CD14-positive monocyte (primary cell): ENCODE results near the gene NID2. TPM values are rescaled to one million over a fixed set of nuclear protein-coding genes. Genes with fewer than 3 reads are reported as not detected.

ENCODE experiments used
- DNase-seq, 3 donors: peaks; one replicate each; pipeline ENCODE4 v3.0.0-alpha.2; 2011 to 2022
- H2AFZ ChIP-seq: 2 replicates; pipeline ENCODE4 v1.6.0; 2012; ENCODE audit warnings: mild to moderate bottlenecking, low read depth, low read length, inconsistent platforms; ENCODE audit not compliant: insufficient read depth, poor library complexity, severe bottlenecking
- H3K27ac ChIP-seq, 2 donors: 1 replicate in 1 of 2; 2 replicates in 1 of 2; pipeline ENCODE4 v1.5.1; 2012 to 2013; ENCODE audit warnings: low read length in 2 of 2, control low read depth in 1 of 2, inconsistent platforms in 1 of 2, low read depth in 1 of 2, mild to moderate bottlenecking in 1 of 2
- H3K27me3 ChIP-seq, 2 donors: one replicate each; pipeline versions ENCODE4 v1.6.0 to v1.6.1; 2011 to 2013; ENCODE audit warnings: low read length in 2 of 2; ENCODE audit not compliant: control insufficient read depth in 2 of 2, insufficient read depth in 2 of 2
- H3K36me3 ChIP-seq, 2 donors: replicated peaks in 1 of 2; 1 replicate in 1 of 2; 2 replicates in 1 of 2; pipeline versions ENCODE4 v1.5.1 to v1.6.1; 2012 to 2013; ENCODE audit warnings: low read length in 2 of 2, control low read depth in 1 of 2, inconsistent platforms in 1 of 2, mild to moderate bottlenecking in 1 of 2; ENCODE audit not compliant: insufficient read depth in 2 of 2, control insufficient read depth in 1 of 2
- H3K4me1 ChIP-seq, 2 donors: 1 replicate in 1 of 2; 2 replicates in 1 of 2; pipeline versions ENCODE4 v1.5.1 to v1.6.1; 2012 to 2013; ENCODE audit warnings: low read length in 2 of 2, control low read depth in 1 of 2, inconsistent platforms in 1 of 2, mild to moderate bottlenecking in 1 of 2, moderate library complexity in 1 of 2; ENCODE audit not compliant: insufficient read depth in 2 of 2, control insufficient read depth in 1 of 2
- H3K4me2 ChIP-seq: replicated peaks from 2 replicates; pipeline ENCODE3; 2012; ENCODE audit warnings: low read length, moderate library complexity, mild to moderate bottlenecking; ENCODE audit not compliant: poor library complexity, severe bottlenecking; ENCODE audit errors: extremely low read depth
- H3K4me3 ChIP-seq, 3 experiments: fragments of 200-600 bp in 1 of 3; sonication (generic) in 1 of 3; replicated peaks in 1 of 3; 1 replicate in 2 of 3; 2 replicates in 1 of 3; pipeline ENCODE4 v1.5.1; 2011 to 2013; ENCODE audit warnings: low read length in 3 of 3, mild to moderate bottlenecking in 3 of 3, control low read depth in 2 of 3, low read depth in 2 of 3, inconsistent platforms in 1 of 3, moderate library complexity in 1 of 3
- H3K79me2 ChIP-seq: 2 replicates; pipeline ENCODE4 v1.6.0; 2012; ENCODE audit warnings: mild to moderate bottlenecking, control low read depth, inconsistent platforms, low read length, moderate library complexity; ENCODE audit not compliant: insufficient read depth
- H3K9ac ChIP-seq: 2 replicates; pipeline ENCODE4 v1.6.0; 2017; ENCODE audit warnings: low read length, mild to moderate bottlenecking; ENCODE audit not compliant: insufficient read depth, poor library complexity, severe bottlenecking
- H3K9me3 ChIP-seq, 2 donors: replicated peaks in 1 of 2; 1 replicate in 1 of 2; 2 replicates in 1 of 2; pipeline versions ENCODE4 v1.5.1 to v1.6.1; 2012 to 2013; ENCODE audit warnings: low read length in 2 of 2, control low read depth in 1 of 2; ENCODE audit not compliant: control insufficient read depth in 1 of 2, insufficient read depth in 1 of 2
- H4K20me1 ChIP-seq: 2 replicates; pipeline ENCODE4 v1.6.0; 2012; ENCODE audit warnings: mild to moderate bottlenecking, low read length, control low read depth, moderate library complexity; ENCODE audit not compliant: insufficient read depth
- H3K27ac Mint-ChIP-seq, 7 donors: one replicate each; pipeline ENCODE4 v1.8.0; 2020; ENCODE audit warnings: mild to moderate bottlenecking in 7 of 7, mixed read lengths in 7 of 7, moderate library complexity in 6 of 7, inconsistent platforms in 2 of 7
- H3K27me3 Mint-ChIP-seq, 3 donors: one replicate each; pipeline ENCODE4 v1.8.0; 2021 to 2022; ENCODE audit warnings: low read depth in 3 of 3, mild to moderate bottlenecking in 3 of 3, mixed read lengths in 3 of 3, moderate library complexity in 3 of 3, inconsistent platforms in 1 of 3
- H3K36me3 Mint-ChIP-seq, 2 donors: one replicate each; pipeline ENCODE4 v1.8.0; 2020; ENCODE audit warnings: mixed read lengths in 2 of 2, inconsistent platforms in 1 of 2, mild to moderate bottlenecking in 1 of 2
- H3K4me1 Mint-ChIP-seq: one replicate; pipeline ENCODE4 v1.8.0; 2020; ENCODE audit warnings: mild to moderate bottlenecking, mixed read lengths
- H3K4me3 Mint-ChIP-seq, 2 donors: one replicate each; pipeline ENCODE4 v1.8.0; 2020; ENCODE audit warnings: mild to moderate bottlenecking in 2 of 2, mixed read lengths in 2 of 2, moderate library complexity in 1 of 2
- H3K9me3 Mint-ChIP-seq, 7 donors: one replicate each; pipeline ENCODE4 v1.8.0; 2020 to 2022; ENCODE audit warnings: mixed read lengths in 7 of 7, mild to moderate bottlenecking in 6 of 7, moderate library complexity in 6 of 7, inconsistent platforms in 2 of 7
- WGBS: methylation state at CpG from one replicate; pipeline ENCODE4 v1.1.5; 2013; ENCODE audit warnings: missing lambda C conversion rate; ENCODE audit not compliant: insufficient coverage; 5-methylcytosine and 5-hydroxymethylcytosine counted together
- intact Hi-C, 2 donors: fragments of 100-400 bp; cut with micrococcal nuclease; formaldehyde crosslinking; loops; one replicate each; pipeline versions ENCODE4 v1.15.0 to v1.15.1; 2023
- polyA plus RNA-seq, 3 donors: library from polyadenylated mRNA; depleted of rRNA in 1 of 3; unstranded in 2 of 3; stranded (reverse) in 1 of 3; fragments of 300-500 nt in 2 of 3; fragments of >200 nt in 1 of 3; fragmentation: Illumina TruSeq in 2 of 3; gene quantifications; 1 replicate in 2 of 3; 2 replicates in 1 of 3; pipeline ENCODE4 v1.2.3, GENCODE V29; 2012 to 2021
- TF ChIP-seq, protein P1 (sequence below): fragments of 200-600 bp; IDR thresholded peaks from one replicate; pipeline ENCODE4 v1.8.0; 2022; ENCODE audit warnings: antibody characterized with exemption, mild to moderate bottlenecking

Gene NID2
- polyA plus RNA-seq, 3 donors = not detected

DNA sequence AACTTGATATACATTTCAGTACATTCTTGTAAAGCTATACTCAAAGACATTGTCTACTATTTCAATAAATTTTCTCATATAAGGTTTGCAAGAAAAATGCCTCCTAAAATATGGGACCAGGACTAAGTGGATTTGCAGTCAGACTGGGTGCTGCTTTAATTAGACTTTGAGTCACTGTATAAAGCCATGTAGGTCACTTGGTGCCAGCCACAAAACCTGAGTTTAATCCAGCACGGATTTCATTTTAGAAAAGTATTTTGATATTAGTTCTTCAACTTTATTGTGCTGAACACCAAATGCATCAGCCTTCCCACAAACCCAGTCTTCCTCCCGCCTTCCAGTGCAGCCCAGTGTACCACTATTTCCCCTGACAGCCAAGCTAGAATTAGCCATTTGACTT, 9.9 kb upstream of the NID2 start:
- Histone ChIP-seq H3K4me3 (no peak overlapping the region), H4K20me1 (no peaks in the 10 kb centered on the region), H3K9ac (no peak overlapping the region), H3K4me2 (no peak overlapping the region), H3K4me1 (no peaks in the 10 kb centered on the region), H3K36me3 (no peaks in the 10 kb centered on the region), H3K79me2 (no peaks in the 10 kb centered on the region), H2AFZ (no peak overlapping the region), H3K27ac (no peak overlapping the region), H3K27me3 (peaks cover 0 to 2% of the 10 kb centered on the region in 2 donors), H3K9me3 (no peaks in the 10 kb centered on the region)
- Mint-ChIP-seq H3K27me3 (peaks cover 0 to 8% (median 2%) of the 10 kb centered on the region in 3 donors), H3K4me1 (no peaks in the 10 kb centered on the region), H3K4me3 (peak overlapping the region in 1 of 2 donors; percentile 2), H3K27ac (no peak overlapping the region), H3K9me3 (peaks cover 0 to 6% (median 0%) of the 10 kb centered on the region in 7 donors), H3K36me3 (no peaks in the 10 kb centered on the region)
- no peak for DNase-seq
- WGBS = 83% methylated on average over 1 of the region's 2 CpGs
- TF ChIP-seq, protein P1, sequence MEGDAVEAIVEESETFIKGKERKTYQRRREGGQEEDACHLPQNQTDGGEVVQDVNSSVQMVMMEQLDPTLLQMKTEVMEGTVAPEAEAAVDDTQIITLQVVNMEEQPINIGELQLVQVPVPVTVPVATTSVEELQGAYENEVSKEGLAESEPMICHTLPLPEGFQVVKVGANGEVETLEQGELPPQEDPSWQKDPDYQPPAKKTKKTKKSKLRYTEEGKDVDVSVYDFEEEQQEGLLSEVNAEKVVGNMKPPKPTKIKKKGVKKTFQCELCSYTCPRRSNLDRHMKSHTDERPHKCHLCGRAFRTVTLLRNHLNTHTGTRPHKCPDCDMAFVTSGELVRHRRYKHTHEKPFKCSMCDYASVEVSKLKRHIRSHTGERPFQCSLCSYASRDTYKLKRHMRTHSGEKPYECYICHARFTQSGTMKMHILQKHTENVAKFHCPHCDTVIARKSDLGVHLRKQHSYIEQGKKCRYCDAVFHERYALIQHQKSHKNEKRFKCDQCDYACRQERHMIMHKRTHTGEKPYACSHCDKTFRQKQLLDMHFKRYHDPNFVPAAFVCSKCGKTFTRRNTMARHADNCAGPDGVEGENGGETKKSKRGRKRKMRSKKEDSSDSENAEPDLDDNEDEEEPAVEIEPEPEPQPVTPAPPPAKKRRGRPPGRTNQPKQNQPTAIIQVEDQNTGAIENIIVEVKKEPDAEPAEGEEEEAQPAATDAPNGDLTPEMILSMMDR = no peak
- intact Hi-C loops = no loop called here

DNA sequence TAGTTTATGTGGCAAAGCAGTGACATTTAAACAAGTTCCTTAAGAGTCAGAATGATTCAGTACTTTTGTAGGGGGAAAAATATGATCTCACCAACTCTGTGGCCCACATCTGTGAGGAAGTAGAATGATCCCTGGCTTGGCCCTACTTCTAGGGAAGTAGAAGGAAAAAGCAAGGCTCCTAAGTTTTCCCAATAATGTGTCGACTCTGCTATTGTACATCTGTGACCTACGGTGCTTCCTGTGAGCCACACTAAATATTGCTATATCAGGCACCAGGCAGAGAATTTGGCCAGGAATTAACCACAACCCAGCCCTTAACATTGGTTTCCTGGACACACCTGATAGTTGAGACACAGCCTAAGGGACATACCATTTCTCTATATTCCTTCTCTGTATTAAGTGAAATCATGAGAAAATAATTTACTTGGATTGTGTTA, 9.3 kb upstream of the NID2 start:
- Mint-ChIP-seq H3K27ac (no peak overlapping the region), H3K9me3 (peaks cover 0 to 6% (median 0%) of the 10 kb centered on the region in 7 donors), H3K4me3 (no peak overlapping the region), H3K36me3 (no peaks in the 10 kb centered on the region), H3K4me1 (no peaks in the 10 kb centered on the region), H3K27me3 (peaks cover 0 to 8% (median 2%) of the 10 kb centered on the region in 3 donors)
- no peaks in the 10 kb centered on the region for H3K36me3 ChIP-seq
- WGBS = no CpG with 5 or more reads among the region's 2 CpGs
- no peak overlapping the region for H3K9ac ChIP-seq
- H3K4me1 ChIP-seq = no peaks in the 10 kb centered on the region
- intact Hi-C loops = no loop called here
- no peaks in the 10 kb centered on the region for H3K9me3 ChIP-seq
- H3K4me2 ChIP-seq = no peak overlapping the region
- H2AFZ ChIP-seq = no peak overlapping the region
- H3K27ac ChIP-seq = no peak overlapping the region
- H3K79me2 ChIP-seq = no peaks in the 10 kb centered on the region
- H3K4me3 ChIP-seq = no peak overlapping the region
- H3K27me3 ChIP-seq = peaks cover 0 to 2% of the 10 kb centered on the region in 2 donors
- TF ChIP-seq, protein P1 = no peak
- no peak for DNase-seq
- no peaks in the 10 kb centered on the region for H4K20me1 ChIP-seq
